LNCAP (cell line): ENCODE results near the gene SGMS1.

Experiments used
- TF ChIP-seq, protein P1 (sequence below): fragments of 450-650 bp; IDR thresholded peaks from 2 replicates; pipeline ENCODE4 v1.5.1; 2017; ENCODE audit warnings: mild to moderate bottlenecking

Gene SGMS1

DNA sequence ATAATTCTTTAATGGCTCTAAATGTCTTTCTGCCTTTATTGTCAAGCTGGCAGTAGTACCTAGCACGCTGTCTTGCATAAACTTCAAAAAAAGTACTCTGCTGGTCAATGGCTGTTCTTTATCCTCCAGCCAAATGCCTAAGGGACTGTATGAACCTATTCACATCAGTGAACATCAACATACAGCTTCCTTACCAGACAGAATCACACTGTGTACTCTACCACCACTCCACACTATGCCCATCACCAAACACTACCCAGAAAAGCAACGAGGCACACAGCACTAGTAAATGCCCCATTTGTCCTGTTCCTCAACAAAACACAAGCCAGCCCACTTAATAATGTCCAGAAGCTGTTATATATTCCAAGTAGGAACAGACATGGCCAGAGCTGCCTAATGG is 127.5 kb downstream of the SGMS1 start:
- TF ChIP-seq, protein P1, sequence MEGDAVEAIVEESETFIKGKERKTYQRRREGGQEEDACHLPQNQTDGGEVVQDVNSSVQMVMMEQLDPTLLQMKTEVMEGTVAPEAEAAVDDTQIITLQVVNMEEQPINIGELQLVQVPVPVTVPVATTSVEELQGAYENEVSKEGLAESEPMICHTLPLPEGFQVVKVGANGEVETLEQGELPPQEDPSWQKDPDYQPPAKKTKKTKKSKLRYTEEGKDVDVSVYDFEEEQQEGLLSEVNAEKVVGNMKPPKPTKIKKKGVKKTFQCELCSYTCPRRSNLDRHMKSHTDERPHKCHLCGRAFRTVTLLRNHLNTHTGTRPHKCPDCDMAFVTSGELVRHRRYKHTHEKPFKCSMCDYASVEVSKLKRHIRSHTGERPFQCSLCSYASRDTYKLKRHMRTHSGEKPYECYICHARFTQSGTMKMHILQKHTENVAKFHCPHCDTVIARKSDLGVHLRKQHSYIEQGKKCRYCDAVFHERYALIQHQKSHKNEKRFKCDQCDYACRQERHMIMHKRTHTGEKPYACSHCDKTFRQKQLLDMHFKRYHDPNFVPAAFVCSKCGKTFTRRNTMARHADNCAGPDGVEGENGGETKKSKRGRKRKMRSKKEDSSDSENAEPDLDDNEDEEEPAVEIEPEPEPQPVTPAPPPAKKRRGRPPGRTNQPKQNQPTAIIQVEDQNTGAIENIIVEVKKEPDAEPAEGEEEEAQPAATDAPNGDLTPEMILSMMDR, result no peak

DNA sequence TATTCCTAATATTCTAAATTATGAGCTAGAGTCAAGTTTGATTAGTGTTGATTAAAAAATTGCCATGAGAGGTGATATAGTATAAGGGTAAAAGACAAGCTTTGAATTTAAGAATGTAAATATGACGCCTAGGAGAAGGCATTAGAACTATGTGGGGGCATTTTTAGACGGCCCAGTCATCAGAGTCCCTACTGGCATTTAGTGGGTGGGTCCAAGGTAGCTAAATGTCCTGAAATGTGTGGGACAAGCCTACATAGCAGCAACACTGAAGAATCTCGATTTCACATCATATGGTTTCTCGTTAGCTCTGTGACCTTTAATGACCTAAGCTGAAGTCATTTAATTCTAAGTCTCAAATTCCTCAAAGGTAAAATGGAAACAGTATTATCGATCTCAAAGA is 133.5 kb downstream of the SGMS1 start:
- TF ChIP-seq, protein P1, result no peak

DNA sequence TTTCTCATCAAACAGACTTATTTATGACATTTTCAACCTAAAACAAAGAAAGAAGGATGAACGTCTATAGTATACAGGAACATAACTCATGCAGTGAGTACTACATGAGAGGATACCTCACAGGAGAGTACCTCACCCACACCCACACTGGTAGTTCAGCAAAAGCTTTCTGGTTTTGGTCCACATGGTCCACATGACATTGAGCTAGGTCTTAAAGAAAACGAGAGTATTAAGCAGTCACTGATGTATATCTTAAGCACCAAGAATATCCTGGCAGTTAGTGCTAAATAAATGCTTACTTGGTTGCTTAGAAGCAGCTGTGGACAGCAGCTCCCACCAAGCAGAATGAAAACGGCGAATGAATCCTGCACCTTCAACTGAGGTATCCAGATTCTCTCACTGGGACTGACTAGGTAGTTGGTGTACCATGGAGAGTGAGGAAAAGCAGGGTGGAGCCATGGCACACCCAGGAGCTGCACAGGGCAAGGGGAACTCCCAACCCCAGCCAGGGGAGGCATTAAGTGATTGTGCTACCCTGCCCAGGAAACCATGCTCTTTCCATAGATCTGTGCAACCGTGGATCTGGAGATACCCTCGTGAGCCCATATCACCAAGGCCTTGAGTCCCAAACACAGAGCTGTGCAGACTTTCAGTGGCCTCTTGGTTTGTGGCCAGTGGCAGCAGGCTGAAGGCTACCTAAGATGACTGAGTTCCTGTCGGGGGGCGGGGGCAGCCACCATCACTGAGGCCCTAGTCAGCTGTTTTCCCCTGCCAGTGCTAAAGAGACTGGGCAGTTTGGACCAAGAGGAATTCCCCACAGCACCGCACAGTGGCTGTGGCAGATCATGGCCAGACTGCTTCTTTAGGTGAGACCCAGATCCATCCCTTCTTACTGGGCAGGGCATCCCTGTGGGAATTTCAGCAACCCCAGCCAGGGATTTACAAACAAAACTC is 143.4 kb downstream of the SGMS1 start:
- TF ChIP-seq, protein P1, result no peak

DNA sequence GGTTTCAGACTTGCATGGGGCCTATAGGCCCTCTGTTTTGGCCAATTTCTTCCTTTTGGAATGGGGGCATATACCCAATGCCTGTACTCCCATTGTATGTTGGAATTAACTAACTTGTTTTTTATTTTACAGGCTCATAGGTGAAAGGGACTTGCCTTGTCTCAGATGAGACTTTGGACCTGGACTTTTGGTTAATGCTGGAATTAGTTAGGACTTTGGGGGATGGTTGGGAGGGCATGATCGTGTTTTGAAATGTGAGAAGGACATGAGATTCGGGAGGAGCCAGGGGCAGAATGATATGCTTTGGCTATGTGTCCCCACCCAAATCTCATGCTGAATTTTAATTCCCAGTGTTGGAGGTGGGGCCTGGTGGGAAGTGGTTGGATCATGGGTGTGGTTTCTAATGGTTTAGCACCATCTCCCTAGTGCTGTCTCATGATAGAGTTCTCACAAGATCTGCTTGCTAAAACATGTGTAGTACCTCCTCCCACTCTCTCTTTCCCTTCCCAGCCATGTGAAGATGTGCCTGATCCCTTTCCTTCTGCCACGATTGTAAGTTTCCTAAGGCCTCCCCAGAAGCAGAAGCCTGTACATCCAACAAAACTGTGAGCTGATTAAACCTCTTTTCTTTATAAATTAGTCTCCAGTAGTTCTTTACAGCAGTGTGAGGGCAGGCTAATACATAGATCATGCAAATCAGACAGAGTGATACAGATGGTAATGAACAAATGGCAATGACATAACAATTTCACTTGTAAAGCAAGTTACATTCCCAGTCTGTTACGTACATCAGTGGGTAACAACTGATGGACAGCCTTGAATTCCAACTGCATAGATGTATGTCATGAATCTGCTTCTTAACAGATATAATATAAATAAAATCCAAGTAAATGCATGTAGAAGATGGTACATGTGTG is 146.2 kb downstream of the SGMS1 start:
- TF ChIP-seq, protein P1, result no peak

DNA sequence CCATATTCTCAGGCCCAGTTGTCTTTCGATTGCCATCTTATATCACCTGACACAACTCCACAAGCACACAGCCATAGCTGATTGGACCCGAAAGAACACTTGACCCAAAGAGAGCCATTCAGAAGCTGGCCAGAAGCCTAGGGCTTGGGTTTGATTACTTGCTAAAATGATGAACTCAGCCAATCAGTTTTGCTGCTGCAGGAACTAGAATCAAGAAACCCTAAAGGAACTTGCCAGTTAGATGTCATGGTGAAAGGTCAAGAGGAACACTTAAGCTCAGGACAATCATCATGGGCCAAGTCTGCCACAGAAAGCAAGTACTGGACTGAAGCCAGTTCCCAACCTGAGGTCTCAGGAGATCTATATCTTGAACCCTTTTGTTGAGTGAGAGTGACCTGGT is 150.0 kb downstream of the SGMS1 start:
- TF ChIP-seq, protein P1, result no peak

DNA sequence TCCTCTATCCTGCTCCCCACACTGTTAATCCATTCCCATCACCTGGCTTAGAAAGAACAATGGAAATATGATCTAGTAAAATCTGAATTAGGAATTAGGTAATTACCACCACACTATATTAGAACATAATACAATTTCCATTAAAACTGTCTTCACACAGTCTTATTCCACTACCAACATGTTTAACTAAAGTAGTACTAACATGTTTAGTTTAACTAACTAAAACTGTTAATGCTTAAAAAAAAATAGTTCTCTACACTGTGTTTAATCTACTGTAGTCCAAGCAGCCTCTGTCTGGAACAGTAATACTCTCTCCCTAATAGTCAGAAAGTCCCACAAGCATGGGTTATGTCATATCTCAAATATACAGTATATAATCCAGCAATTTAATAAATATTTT is 150.8 kb downstream of the SGMS1 start:
- TF ChIP-seq, protein P1, result no peak

DNA sequence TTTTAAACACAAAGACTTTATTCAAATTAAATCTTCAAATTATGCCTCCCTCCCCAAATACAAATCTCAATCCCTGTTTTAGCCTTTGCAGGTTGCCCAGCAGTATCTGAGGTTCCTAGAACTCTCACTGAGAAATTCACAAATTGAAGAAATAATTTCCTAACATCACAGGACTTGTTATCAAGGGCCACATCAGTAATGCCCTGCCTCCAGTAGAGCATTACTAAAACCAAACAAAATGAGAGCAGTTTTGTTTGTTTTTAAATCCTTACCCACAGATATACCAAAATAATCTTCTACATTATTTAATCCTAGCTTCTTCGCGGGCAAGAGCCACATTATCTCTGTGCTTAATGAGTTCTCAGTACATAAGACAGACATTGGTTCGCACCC is 152.2 kb downstream of the SGMS1 start:
- TF ChIP-seq, protein P1, result no peak
